Panc1 (cell line): ENCODE results near the gene FAM83C. TPM values are rescaled to one million over a fixed set of nuclear protein-coding genes. Genes with fewer than 3 reads are reported as not detected.

Source experiments
- ATAC-seq: fragments of 200-7000 bp; cut with Tn5 transposase; 2 replicates; pipeline ENCODE4 v1.9.1; 2020; ENCODE audit warnings: mild to moderate bottlenecking, moderate library complexity
- BruUV-seq: library from RNA; stranded (reverse); fragments of 400-500 nt; replicated peaks from 2 replicates; lab custom pipeline; 2021; lab: Mats Ljungman, UMichigan
- CTCF ChIA-PET: fragments of 300-600 bp; sonication (Branson Sonifier 250); formaldehyde crosslinking; loops from one replicate; lab custom pipeline; 2022; ENCODE audit warnings: antibody characterized with exemption; lab: Charles Lee
- POLR2A ChIA-PET: fragments of 300-600 bp; sonication (Branson Sonifier 250); formaldehyde crosslinking; loops from one replicate; lab custom pipeline; 2022; ENCODE audit warnings: antibody characterized with exemption; lab: Charles Lee
- DNase-seq: peaks from one replicate; pipeline ENCODE4 v3.0.0-alpha.2; 2010; ENCODE audit warnings: low read depth, low spot score
- H3K27ac ChIP-seq: 2 replicates; pipeline ENCODE4 v1.5.1; 2011; ENCODE audit warnings: mild to moderate bottlenecking, low read length, inconsistent platforms
- H3K27me3 ChIP-seq: fragments of 200-500 bp; sonication (Bioruptor generic); 2 replicates; pipeline ENCODE4 v1.6.0; 2014; ENCODE audit warnings: low read length, inconsistent platforms; ENCODE audit not compliant: control insufficient read depth, insufficient read depth
- H3K36me3 ChIP-seq: fragments of 200-500 bp; sonication (Bioruptor generic); 2 replicates; pipeline ENCODE4 v1.5.1; 2014; ENCODE audit warnings: inconsistent platforms, mild to moderate bottlenecking, low read length, moderate library complexity; ENCODE audit not compliant: control insufficient read depth, insufficient read depth
- H3K4me1 ChIP-seq: 2 replicates; pipeline ENCODE4 v1.5.1; 2011; ENCODE audit warnings: inconsistent platforms, mild to moderate bottlenecking, low read length, moderate library complexity; ENCODE audit not compliant: control insufficient read depth, insufficient read depth
- H3K4me3 ChIP-seq, 2 experiments: 2 replicates each; pipeline ENCODE4 v1.5.1; 2011 to 2012; ENCODE audit warnings: low read depth in 2 of 2, low read length in 2 of 2, mild to moderate bottlenecking in 2 of 2, inconsistent platforms in 1 of 2, moderate library complexity in 1 of 2
- H3K9me3 ChIP-seq: fragments of 200-500 bp; sonication (Bioruptor generic); 2 replicates; pipeline ENCODE4 v1.5.1; 2014; ENCODE audit warnings: low read depth, mild to moderate bottlenecking, inconsistent platforms, low read length, moderate library complexity; ENCODE audit not compliant: control insufficient read depth, insufficient read depth
- CTCF ChIP-seq: fragments of 450-650 bp; IDR thresholded peaks from 2 replicates; pipeline ENCODE4 v1.5.1; 2017; ENCODE audit warnings: mild to moderate bottlenecking
- REST ChIP-seq, 2 experiments: IDR thresholded peaks; 2 replicates each; pipeline ENCODE4 v1.6.1; 2011 to 2012; ENCODE audit warnings: low read depth in 2 of 2, control low read depth in 1 of 2, low read length in 1 of 2, mild to moderate bottlenecking in 1 of 2, moderate library complexity in 1 of 2; ENCODE audit not compliant: insufficient read depth in 1 of 2
- TCF7L2 ChIP-seq: IDR thresholded peaks from 2 replicates; pipeline ENCODE4 v1.6.1; 2011; ENCODE audit warnings: mild to moderate bottlenecking, low read depth, low read length, inconsistent platforms
- in situ Hi-C: cut with HindIII; loops from 2 replicates; pipeline ENCODE4 v1.10.0; 2016; ENCODE audit warnings: low sequenced_read_pairs, low pct_unique_long_range_greater_than_20kb
- intact Hi-C: fragments of 100-400 bp; cut with micrococcal nuclease; formaldehyde crosslinking; loops from one replicate; pipeline ENCODE4 v1.10.0; 2022; ENCODE audit not compliant: unreplicated experiment
- total RNA-seq: library from RNA; stranded (reverse); gene quantifications from one replicate; pipeline ENCODE4 v1.2.1, GENCODE V29; 2021; ENCODE audit not compliant: unreplicated experiment

FAM83C gene
- total RNA-seq, 1 experiment from 2014 or later, result not detected

GRCh38 chr20:35269055-35269781 lies 23.0 kb downstream of the FAM83C start:
- no peaks in the 10 kb centered on the region for H3K27me3 ChIP-seq
- H3K4me3 ChIP-seq, result no peak overlapping the region
- H3K4me1 ChIP-seq, result no peaks in the 10 kb centered on the region
- DNase-seq, result no peak
- ChIA-PET CTCF (interaction anchor here (0.6 to 1.4 kb wide), 4 partner anchors 12 to 124 kb away, joined by 3 to 5 read pairs (median 4); partner anchors contain the start of gene EDEM2), POLR2A (interaction anchor here (0.6 kb wide), 1 partner anchor 186 kb away, joined by 13 read pairs; no protein-coding TSS in a partner anchor)
- in situ Hi-C loops (no loop called here), intact Hi-C loops (loop anchor here (5.0 to 10.0 kb wide), 3 partner anchors 54 to 437 kb away; partner anchors contain the start of gene EDEM2)
- no peak for TF ChIP-seq REST (IDR thresholded peaks at IDR 0.05; ENCODE audit: insufficient read depth in 1 of 2, low read depth in 2 of 2, low read length in 1 of 2)
- peak; percentile 93 for TF ChIP-seq CTCF
- no peaks in the 10 kb centered on the region for H3K36me3 ChIP-seq
- H3K9me3 ChIP-seq, result no peaks in the 10 kb centered on the region
- H3K27ac ChIP-seq, result no peak overlapping the region
- peak; percentile 81 for ATAC-seq
- no TSS peak for BruUV-seq

- BruUV-seq, result no TSS peak
- ATAC-seq, result no peak
- intact Hi-C loops, result loop anchor here (5.0 to 10.0 kb wide), 3 partner anchors 52 to 435 kb away; partner anchors contain the start of gene EDEM2
- TF ChIP-seq CTCF (no peak), TCF7L2 (no peak)
- Histone ChIP-seq H3K36me3 (no peaks in the 10 kb centered on the region), H3K27me3 (no peaks in the 10 kb centered on the region), H3K4me3 (no peak overlapping the region), H3K4me1 (peaks cover 6% of the 10 kb centered on the region; the same call in 1 of the 2 replicates), H3K9me3 (no peaks in the 10 kb centered on the region), H3K27ac (no peak overlapping the region)
- in situ Hi-C loops, result no loop called here
- ChIA-PET POLR2A (no interaction called here), CTCF (no interaction called here)
- DNase-seq, result no peak
Measured at GRCh38 chr20:35267092-35267491, 25.1 kb downstream of the FAM83C start.
